ENCODE measurements around the gene PBX4.

- no peak for TF ChIP-seq CTCF (IDR thresholded peaks at IDR 0.05)
- no peak for TF ChIP-seq ZFX (IDR thresholded peaks at IDR 0.05; ENCODE audit: borderline replicate concordance)
Observed at GRCh38 chr19:19523177-19523576, 95.3 kb downstream of the PBX4 start.
